Progenitor cell of endocrine pancreas (in vitro differentiated cells): ENCODE data around the gene TRIM44. TPM values are rescaled to one million over a fixed set of nuclear protein-coding genes. Genes with fewer than 3 reads are reported as not detected.

Source experiments
- DNase-seq: peaks from one replicate; pipeline ENCODE4 v3.0.0; 2021; ENCODE audit warnings: low spot score; ENCODE audit not compliant: unreplicated experiment
- H3K27ac Mint-ChIP-seq: 2 replicates; pipeline ENCODE4 v1.8.0; 2021; ENCODE audit warnings: mild to moderate bottlenecking, moderate library complexity, mixed read lengths
- H3K27me3 Mint-ChIP-seq: 2 replicates; pipeline ENCODE4 v1.8.0; 2021; ENCODE audit warnings: mixed read lengths
- H3K36me3 Mint-ChIP-seq: 2 replicates; pipeline ENCODE4 v1.8.0; 2022; ENCODE audit warnings: mixed read lengths; ENCODE audit not compliant: insufficient read depth
- H3K4me1 Mint-ChIP-seq: 2 replicates; pipeline ENCODE4 v1.8.0; 2021; ENCODE audit warnings: low read depth, mixed read lengths
- H3K4me3 Mint-ChIP-seq: 2 replicates; pipeline ENCODE4 v1.8.0; 2021; ENCODE audit warnings: low read depth, mild to moderate bottlenecking, moderate library complexity, mixed read lengths
- H3K9me3 Mint-ChIP-seq: 2 replicates; pipeline ENCODE4 v1.8.0; 2021; ENCODE audit warnings: low read depth, mixed read lengths
- CTCF ChIP-seq: fragments of 200-600 bp; sonication (generic); IDR thresholded peaks from one replicate; pipeline ENCODE4 v1.5.0; 2021; ENCODE audit warnings: antibody characterized with exemption, mild to moderate bottlenecking; ENCODE audit not compliant: unreplicated experiment
- total RNA-seq: library from RNA; stranded (reverse); gene quantifications from 2 replicates; pipeline ENCODE4 v1.2.1, GENCODE V29; 2021

Gene TRIM44
- total RNA-seq, 1 donor from 2014 or later: 65.1 TPM

GRCh38 chr11:35799655-35800054 lies 137.1 kb downstream of the TRIM44 start:
- Mint-ChIP-seq H3K4me3 (no peak overlapping the region), H3K4me1 (peaks cover 3% of the 10 kb centered on the region), H3K27ac (no peak overlapping the region), H3K36me3 (peaks cover 9% of the 10 kb centered on the region), H3K27me3 (no peaks in the 10 kb centered on the region), H3K9me3 (peaks cover 8% of the 10 kb centered on the region)
- DNase-seq: no peak
- peak; percentile 15 for TF ChIP-seq CTCF

GRCh38 chr11:35800970-35801953 lies 138.7 kb downstream of the TRIM44 start:
- H3K9me3 Mint-ChIP-seq: peaks cover 8% of the 10 kb centered on the region
- peaks cover 3% of the 10 kb centered on the region for H3K4me1 Mint-ChIP-seq
- DNase-seq: no peak
- H3K27me3 Mint-ChIP-seq: no peaks in the 10 kb centered on the region
- TF ChIP-seq CTCF: no peak
- peaks cover 8% of the 10 kb centered on the region for H3K36me3 Mint-ChIP-seq
- H3K4me3 Mint-ChIP-seq: no peak overlapping the region
- H3K27ac Mint-ChIP-seq: no peak overlapping the region

- Mint-ChIP-seq H3K27ac (no peak overlapping the region), H3K9me3 (peaks cover 8% of the 10 kb centered on the region), H3K36me3 (peaks cover 10% of the 10 kb centered on the region), H3K4me3 (no peak overlapping the region), H3K4me1 (peaks cover 3% of the 10 kb centered on the region), H3K27me3 (no peaks in the 10 kb centered on the region)
- no peak for TF ChIP-seq CTCF
- no peak for DNase-seq
Measured at GRCh38 chr11:35802221-35802620, 139.6 kb downstream of the TRIM44 start.

- Mint-ChIP-seq H3K27me3 (no peaks in the 10 kb centered on the region), H3K9me3 (peaks cover 8% of the 10 kb centered on the region), H3K27ac (no peak overlapping the region), H3K4me1 (peaks cover 3% of the 10 kb centered on the region), H3K36me3 (peaks cover 11% of the 10 kb centered on the region), H3K4me3 (no peak overlapping the region)
- no peak for DNase-seq
- TF ChIP-seq CTCF: no peak
Measured at GRCh38 chr11:35802672-35803071, 140.1 kb downstream of the TRIM44 start.

GRCh38 chr11:35803115-35803514 lies 140.5 kb downstream of the TRIM44 start:
- H3K27me3 Mint-ChIP-seq: no peaks in the 10 kb centered on the region
- H3K36me3 Mint-ChIP-seq: peaks cover 11% of the 10 kb centered on the region
- peaks cover 3% of the 10 kb centered on the region for H3K4me1 Mint-ChIP-seq
- no peak overlapping the region for H3K4me3 Mint-ChIP-seq
- H3K27ac Mint-ChIP-seq: no peak overlapping the region
- TF ChIP-seq CTCF: no peak
- DNase-seq: no peak
- peaks cover 8% of the 10 kb centered on the region for H3K9me3 Mint-ChIP-seq
